HEK293T (cell line): Measurements from ENCODE around the gene AEBP2.
"Not testable (repeated sequence)": the region's sequence is repeated elsewhere in the genome, so short reads cannot be mapped to it uniquely, and the experiment has no call there.

Experiments used
- CTCF ChIA-PET: fragments of 350-600 bp; formaldehyde crosslinking; extraction: SDS; loops from one replicate; lab custom pipeline; 2021; ENCODE audit warnings: antibody characterized with exemption, inconsistent platforms; lab: Yijun Ruan, JAX
- POLR2A ChIA-PET: fragments of 350-600 bp; formaldehyde crosslinking; extraction: SDS; loops from one replicate; lab custom pipeline; 2020; ENCODE audit warnings: antibody characterized with exemption, inconsistent platforms; lab: Yijun Ruan, JAX
- DNase-seq: peaks from one replicate; pipeline ENCODE4 v3.0.0; 2012; ENCODE audit warnings: mixed read lengths; ENCODE audit errors: extremely low spot score
- ARNT ChIP-seq: fragments of 450-650 bp; IDR thresholded peaks from 2 replicates; pipeline ENCODE4 v1.6.1; 2017; ENCODE audit warnings: mild to moderate bottlenecking
- BHLHE40 ChIP-seq: fragments of 450-650 bp; IDR thresholded peaks from 2 replicates; pipeline ENCODE4 v1.6.1; 2016; ENCODE audit warnings: mild to moderate bottlenecking, moderate library complexity, borderline replicate concordance
- CTBP1 ChIP-seq: fragments of 450-650 bp; IDR thresholded peaks from 2 replicates; pipeline ENCODE4 v1.6.1; 2016; ENCODE audit warnings: borderline replicate concordance
- ELF4 ChIP-seq: fragments of 450-650 bp; IDR thresholded peaks from 2 replicates; pipeline ENCODE4 v1.6.1; 2017; ENCODE audit warnings: antibody characterized with exemption
- FOXA1 ChIP-seq: fragments of 450-650 bp; IDR thresholded peaks from 2 replicates; pipeline ENCODE4 v1.6.1; 2016; ENCODE audit warnings: mild to moderate bottlenecking
- FOXK2 ChIP-seq: fragments of 450-650 bp; IDR thresholded peaks from 2 replicates; pipeline ENCODE4 v1.6.1; 2016; ENCODE audit warnings: mild to moderate bottlenecking
- FOXM1 ChIP-seq: fragments of 450-650 bp; IDR thresholded peaks from 2 replicates; pipeline ENCODE4 v1.6.1; 2017; ENCODE audit warnings: mild to moderate bottlenecking, borderline replicate concordance
- HDGF ChIP-seq: fragments of 450-650 bp; IDR thresholded peaks from 2 replicates; pipeline ENCODE4 v1.6.1; 2017; ENCODE audit warnings: antibody characterized with exemption, borderline replicate concordance
- L3MBTL2 ChIP-seq: fragments of 450-650 bp; conservative IDR thresholded peaks from 2 replicates; pipeline ENCODE4 v1.6.1; 2016; ENCODE audit warnings: mild to moderate bottlenecking
- LEF1 ChIP-seq: fragments of 450-650 bp; IDR thresholded peaks from 2 replicates; pipeline ENCODE4 v1.6.1; 2017; ENCODE audit warnings: mild to moderate bottlenecking, borderline replicate concordance
- NFRKB ChIP-seq: fragments of 450-650 bp; IDR thresholded peaks from 2 replicates; pipeline ENCODE4 v1.6.1; 2016; ENCODE audit warnings: mild to moderate bottlenecking, moderate library complexity
- SP1 ChIP-seq: fragments of 450-650 bp; IDR thresholded peaks from 2 replicates; pipeline ENCODE4 v1.6.1; 2017
- TARDBP ChIP-seq: fragments of 450-650 bp; IDR thresholded peaks from 2 replicates; pipeline ENCODE4 v1.6.1; 2016
- ZNF384 ChIP-seq: fragments of 450-650 bp; IDR thresholded peaks from 2 replicates; pipeline ENCODE4 v1.6.1; 2016
- TF ChIP-seq, protein P1 (sequence below): fragments of 450-650 bp; IDR thresholded peaks from 2 replicates; pipeline ENCODE4 v1.6.1; 2016

Gene AEBP2

DNA sequence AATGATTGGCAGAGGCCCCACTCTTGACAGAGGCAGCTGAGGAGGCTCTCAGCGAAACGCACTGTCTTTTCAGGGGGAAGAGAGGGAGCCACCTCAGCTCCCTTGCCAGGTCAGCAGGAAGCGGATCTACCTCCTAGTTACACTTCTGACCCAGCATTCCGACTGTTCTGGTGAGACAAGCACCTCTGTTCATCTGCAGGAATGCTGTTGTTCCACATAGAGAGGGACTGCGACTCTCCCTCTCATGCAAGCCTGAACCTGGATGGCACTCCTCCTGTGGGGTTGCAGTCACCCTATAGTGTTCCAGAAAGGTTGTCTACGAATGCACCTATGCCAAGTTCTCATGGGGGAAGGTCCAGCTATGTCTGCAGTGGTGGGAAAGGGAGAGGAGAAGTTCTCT lies 37.1 kb upstream of the AEBP2 start:
- TF ChIP-seq, protein P1, sequence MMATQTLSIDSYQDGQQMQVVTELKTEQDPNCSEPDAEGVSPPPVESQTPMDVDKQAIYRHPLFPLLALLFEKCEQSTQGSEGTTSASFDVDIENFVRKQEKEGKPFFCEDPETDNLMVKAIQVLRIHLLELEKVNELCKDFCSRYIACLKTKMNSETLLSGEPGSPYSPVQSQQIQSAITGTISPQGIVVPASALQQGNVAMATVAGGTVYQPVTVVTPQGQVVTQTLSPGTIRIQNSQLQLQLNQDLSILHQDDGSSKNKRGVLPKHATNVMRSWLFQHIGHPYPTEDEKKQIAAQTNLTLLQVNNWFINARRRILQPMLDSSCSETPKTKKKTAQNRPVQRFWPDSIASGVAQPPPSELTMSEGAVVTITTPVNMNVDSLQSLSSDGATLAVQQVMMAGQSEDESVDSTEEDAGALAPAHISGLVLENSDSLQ = no peak
- no peak for TF ChIP-seq CTBP1
- no peak for TF ChIP-seq LEF1
- TF ChIP-seq FOXK2 = no peak
- no peak for TF ChIP-seq SP1
- no peak for TF ChIP-seq FOXM1
- TF ChIP-seq TARDBP = no peak
- no peak for TF ChIP-seq ARNT
- no peak for TF ChIP-seq ZNF384
- no peak for DNase-seq
- POLR2A ChIA-PET = no interaction called here
- CTCF ChIA-PET = interaction anchor here (0.6 kb wide), 1 partner anchor 1397 kb away, joined by 3 read pairs; no protein-coding TSS in a partner anchor

DNA sequence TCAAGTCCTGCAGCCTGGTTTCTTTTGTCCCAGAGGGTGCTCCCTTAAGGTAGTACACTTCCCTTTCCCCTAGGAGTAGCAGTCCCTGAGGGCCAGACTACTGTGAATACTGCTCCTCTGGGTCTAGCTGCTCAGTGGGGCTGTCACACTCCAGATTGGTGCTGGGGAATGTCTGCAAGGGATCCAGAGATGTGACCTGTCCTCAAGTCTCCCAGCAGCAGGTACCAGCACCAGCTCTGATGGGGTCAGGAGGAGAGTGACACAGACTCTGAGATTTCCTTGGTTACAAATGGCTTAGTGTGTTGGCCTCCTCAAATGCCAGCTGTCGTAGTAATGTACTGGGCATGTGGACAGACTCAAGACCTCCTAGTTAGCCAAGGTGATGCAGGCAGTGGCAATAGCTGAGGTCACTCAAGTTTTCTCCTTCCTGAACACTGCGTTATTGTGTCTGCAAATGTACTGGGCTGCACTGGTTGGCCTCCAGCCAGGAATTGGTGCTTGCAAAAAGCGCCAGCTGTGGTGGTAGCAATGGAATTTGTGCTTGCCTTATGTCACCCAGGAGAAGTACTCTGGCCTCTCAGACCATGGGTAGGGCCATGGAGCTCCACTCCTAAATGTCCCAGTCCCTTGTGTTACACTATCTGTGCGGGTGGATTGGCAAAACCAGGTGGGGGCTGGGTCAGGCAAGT lies 36.4 kb upstream of the AEBP2 start:
- POLR2A ChIA-PET = no interaction called here
- CTCF ChIA-PET = no interaction called here
- no peak for TF ChIP-seq NFRKB
- TF ChIP-seq FOXA1 = no peak
- TF ChIP-seq FOXK2 = no peak
- TF ChIP-seq L3MBTL2 = no peak
- DNase-seq = no peak

DNA sequence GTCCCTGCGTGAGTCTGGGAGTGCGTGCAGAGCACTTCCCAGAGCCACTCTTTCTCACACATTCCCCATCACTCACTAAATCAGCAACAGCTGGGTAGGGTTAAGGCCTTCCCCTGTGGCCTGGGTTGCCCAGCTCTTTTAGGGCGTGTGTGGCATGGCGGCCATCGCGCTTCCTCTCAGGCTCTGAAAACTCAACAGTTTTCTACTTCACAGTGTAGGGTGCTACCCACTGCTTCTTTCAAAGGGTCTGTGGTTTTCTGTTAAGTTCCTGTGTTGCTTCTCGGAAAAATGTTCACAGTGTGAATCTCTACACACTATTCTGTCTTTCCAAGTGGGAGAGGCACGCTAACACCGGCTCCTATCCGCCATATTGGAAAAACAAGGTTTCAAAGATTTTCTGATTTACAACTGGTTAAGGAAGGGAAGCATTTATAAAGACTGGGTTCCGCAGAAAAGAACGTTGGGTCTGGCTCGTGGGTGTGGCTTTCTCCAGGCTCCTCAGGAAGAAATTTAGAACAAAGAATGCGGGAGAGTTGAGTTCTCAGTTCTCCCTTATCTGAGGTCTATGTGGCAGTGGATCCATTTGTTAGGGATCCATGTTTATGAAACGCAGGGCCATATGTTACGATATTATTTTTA lies 34.9 kb upstream of the AEBP2 start:
- DNase-seq = no peak
- ChIA-PET POLR2A (no interaction called here), CTCF (interaction anchor here (0.6 kb wide), 1 partner anchor 41 kb away, joined by 4 read pairs; no protein-coding TSS in a partner anchor)
- TF ChIP-seq LEF1 = no peak

DNA sequence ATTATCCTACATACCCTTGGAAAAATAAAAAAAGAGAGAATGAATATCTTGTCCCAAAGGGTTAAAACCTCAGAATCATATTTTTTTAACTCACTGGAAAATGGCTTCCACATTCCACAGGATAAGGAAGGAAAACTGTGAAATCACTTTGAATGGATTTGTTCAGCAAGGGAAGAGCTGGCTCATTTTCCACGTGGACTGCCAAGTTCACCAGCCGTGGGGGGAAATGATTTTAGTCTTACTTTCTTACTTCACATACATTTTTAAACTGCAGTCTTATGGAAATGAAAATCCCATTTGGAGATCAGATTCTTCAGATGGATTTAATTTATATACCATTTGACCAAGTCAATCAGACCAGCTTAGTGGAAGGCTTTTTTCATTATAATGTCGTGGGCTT lies 29.9 kb upstream of the AEBP2 start:
- DNase-seq = no peak
- TF ChIP-seq SP1 (no peak), FOXM1 (no peak)
- ChIA-PET POLR2A (no interaction called here), CTCF (no interaction called here)

DNA sequence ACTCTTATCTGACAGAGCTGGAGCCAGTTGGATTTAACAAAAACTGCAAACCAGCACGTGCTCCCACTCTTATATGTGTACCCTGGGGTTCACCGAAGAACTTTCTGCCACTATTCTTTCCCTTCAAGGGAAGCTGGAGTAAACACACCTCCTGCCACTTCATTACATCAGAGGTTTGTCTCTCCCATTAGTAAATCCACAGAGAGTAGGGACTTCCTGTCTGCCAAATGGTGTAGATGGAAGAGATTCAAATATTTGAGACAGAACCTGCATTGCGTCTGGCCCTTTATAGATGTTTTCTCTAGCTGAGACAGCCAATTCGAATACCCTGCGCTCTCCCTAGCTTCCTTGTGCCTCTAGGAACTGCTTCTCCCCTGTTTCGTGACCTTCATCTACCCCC lies 29.1 kb upstream of the AEBP2 start:
- TF ChIP-seq SP1 (no peak), BHLHE40 (no peak), HDGF (no peak), ELF4 (no peak), NFRKB (no peak), L3MBTL2 (no peak)

DNA sequence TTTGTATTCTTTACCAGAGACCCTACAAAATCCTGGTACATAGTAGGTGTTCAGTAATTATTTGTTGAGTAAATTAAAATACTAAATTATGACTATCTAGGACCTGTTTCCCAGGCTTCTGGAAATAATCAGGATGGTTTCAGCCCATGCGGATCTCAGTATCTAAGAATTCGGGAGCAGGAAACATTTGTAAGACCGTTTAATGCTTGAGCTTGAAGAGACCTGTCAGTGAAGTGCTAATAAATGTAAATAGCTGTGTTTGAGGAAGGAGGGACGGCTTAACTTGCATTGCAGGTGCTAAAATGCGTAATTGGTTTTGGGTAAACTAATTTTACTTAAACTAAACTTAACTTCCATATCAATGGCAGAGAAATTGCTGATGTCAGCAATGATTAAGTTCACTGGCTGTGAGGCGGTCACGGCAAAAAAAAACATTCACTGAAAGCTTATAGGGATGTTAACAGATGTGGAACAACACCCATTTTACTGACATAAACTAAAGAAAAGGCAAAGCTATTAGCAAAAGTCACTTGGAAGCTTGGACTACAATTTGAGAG lies 28.6 kb upstream of the AEBP2 start:
- ChIA-PET CTCF (no interaction called here), POLR2A (no interaction called here)
- no peak for TF ChIP-seq HDGF

More for the DNA sequence above, 29.1 kb upstream of the AEBP2 start:
- POLR2A ChIA-PET = no interaction called here
- CTCF ChIA-PET = no interaction called here
- no peak for DNase-seq

DNA sequence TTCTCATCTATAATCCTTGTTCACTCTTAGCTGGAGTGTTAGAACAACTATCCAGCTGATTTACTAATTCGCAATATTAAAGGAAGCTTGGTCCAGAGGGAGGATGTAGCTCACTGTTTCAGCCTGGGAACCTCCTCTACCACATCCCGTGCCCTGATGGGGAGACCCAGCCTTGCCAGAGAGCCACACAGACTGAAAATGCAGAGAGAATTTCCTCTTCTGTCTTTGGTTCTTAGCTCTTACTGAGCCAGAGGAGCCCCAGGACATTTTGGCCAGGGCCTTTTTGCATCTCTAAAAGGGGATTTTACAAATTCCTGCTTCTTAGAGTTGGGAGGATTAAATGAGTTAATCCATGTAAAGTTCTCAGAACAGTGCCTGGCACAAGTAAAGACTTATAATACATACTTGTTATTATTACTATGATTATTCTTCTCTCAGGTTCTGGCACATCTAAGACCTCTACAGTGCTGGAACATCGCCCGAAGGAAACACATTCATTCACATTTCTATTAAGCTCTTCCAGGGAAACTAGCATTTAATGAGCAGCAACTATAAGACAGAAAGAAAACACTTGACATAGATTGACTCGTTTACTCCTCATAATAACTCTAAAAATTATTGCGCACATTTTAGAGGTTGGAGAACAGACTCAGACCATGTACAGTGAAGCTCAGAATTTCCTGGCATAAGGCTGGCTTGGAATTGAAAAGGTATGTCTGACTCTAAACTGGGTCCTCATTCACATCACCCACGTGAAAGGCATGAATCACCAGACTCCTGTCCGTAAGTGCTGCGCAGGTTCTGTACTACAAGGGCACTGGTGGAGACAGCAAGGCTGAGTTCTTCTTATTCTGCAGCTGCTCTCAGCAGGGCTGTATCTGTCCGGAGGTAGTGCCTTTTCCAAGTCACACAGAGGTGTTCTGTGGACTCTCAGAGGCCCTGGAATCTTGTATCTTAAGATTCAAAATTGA lies 27.8 kb upstream of the AEBP2 start:
- ChIA-PET POLR2A (no interaction called here), CTCF (no interaction called here)
- DNase-seq = no peak
- TF ChIP-seq SP1 = no peak

More for the DNA sequence above, 28.6 kb upstream of the AEBP2 start:
- no peak for DNase-seq

DNA sequence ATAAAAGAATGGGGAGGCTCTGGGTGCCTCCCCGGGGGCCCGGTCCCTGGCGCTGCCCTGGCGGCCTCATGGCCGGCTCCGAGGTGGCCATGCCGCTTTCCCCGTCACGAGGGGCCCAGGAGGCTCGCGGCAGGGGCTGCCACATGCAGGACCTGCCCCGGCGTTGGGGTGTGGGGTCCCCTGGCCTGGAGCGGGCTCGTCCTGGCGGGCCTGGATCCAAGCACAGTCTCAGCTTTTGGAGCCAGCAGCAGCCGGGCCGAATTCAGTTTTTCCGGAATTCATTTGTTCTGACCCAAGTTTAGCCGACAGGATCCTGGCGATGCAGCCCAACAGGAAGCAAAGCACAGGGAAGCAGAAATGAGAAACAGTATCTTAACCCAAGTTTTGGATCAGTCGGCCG lies 26.4 kb upstream of the AEBP2 start:
- POLR2A ChIA-PET = no interaction called here
- DNase-seq = no peak
- TF ChIP-seq L3MBTL2 = no peak
- CTCF ChIA-PET = no interaction called here

DNA sequence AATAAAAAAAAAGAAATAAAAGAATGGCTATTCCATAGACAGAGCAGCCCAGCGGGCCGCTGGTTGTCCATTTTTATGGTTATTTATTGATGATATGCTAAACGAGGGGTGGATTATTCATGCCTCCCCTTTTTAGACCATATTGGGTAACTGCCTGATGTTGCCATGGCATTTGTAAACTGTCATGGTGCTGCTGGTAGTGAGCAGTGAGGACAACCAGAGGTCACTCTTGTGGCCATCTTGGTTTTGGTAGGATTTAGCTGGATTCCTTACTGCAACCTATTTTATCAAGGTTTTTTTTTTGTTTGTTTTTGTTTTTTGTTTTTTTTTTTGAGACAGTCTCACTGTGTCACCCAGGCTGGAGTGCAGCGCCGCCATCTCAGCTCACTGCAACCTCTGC lies 25.7 kb upstream of the AEBP2 start:
- not testable (repeated sequence) for DNase-seq
- CTCF ChIA-PET = interaction anchor here (0.7 kb wide), 1 partner anchor 261 kb away, joined by 3 read pairs; no protein-coding TSS in a partner anchor

More for the DNA sequence above, 25.7 kb upstream of the AEBP2 start:
- POLR2A ChIA-PET = not testable (repeated sequence)
